NCI-H2107 treated with DMSO at 0.1 percent for 48 hours (cell line): ENCODE results near the gene ZBTB49.

Experiments
- DNase-seq: peaks from one replicate; lab custom pipeline; 2025; ENCODE audit not compliant: unreplicated experiment; lab: John Stamatoyannopoulos, UW

Gene ZBTB49

GRCh38 chr4:4355302-4355701 lies 65.3 kb downstream of the ZBTB49 start:
- no peak for DNase-seq

GRCh38 chr4:4356106-4357041 lies 66.3 kb downstream of the ZBTB49 start:
- no peak for DNase-seq

GRCh38 chr4:4358093-4358854 lies 68.2 kb downstream of the ZBTB49 start:
- DNase-seq = no peak

GRCh38 chr4:4361883-4362282 lies 71.8 kb downstream of the ZBTB49 start:
- no peak for DNase-seq

GRCh38 chr4:4362991-4363697 lies 73.1 kb downstream of the ZBTB49 start:
- DNase-seq = no peak

GRCh38 chr4:4364061-4364460 lies 74.0 kb downstream of the ZBTB49 start:
- DNase-seq = no peak

- DNase-seq = no peak
Measured at GRCh38 chr4:4364486-4365208, 74.6 kb downstream of the ZBTB49 start.

- no peak for DNase-seq
Measured at GRCh38 chr4:4368809-4369580, 78.9 kb downstream of the ZBTB49 start.
